Body of pancreas (tissue), 4 donors: ENCODE results near the gene SLC4A5.

ENCODE experiments used
- CTCF ChIP-seq, 7 experiments: fragments of 450-650 bp in 4 of 7; fragments of 200-600 bp in 3 of 7; sonication (generic) in 3 of 7; IDR thresholded peaks; one replicate each; pipeline ENCODE4 v1.5.1; 2016 to 2019; ENCODE audit warnings: antibody characterized with exemption in 7 of 7
- POLR2A ChIP-seq, 3 donors: fragments of 450-650 bp; IDR thresholded peaks; one replicate each; pipeline ENCODE4 v1.6.1; 2016; ENCODE audit warnings: antibody characterized with exemption in 3 of 3, mild to moderate bottlenecking in 2 of 3

- TF ChIP-seq CTCF (IDR thresholded peaks at IDR 0.05), result no peak
- TF ChIP-seq POLR2A (IDR thresholded peaks at IDR 0.05), result peak in 1 of 3 donors; percentile 11
These were observed 31.4 kb upstream of the SLC4A5 start for GRCh38 chr2:74374509-74375205.
